AG04449 (cell line): ENCODE measurements around the gene MAP1B.
A peak's percentile ranks its signal among the peaks of the same experiment; 100 is the strongest.

Experiments used
- CTCF ChIA-PET: fragments of 350-600 bp; formaldehyde crosslinking; extraction: SDS; loops from one replicate; lab custom pipeline; 2021; ENCODE audit warnings: antibody characterized with exemption; lab: Yijun Ruan, JAX
- POLR2A ChIA-PET: fragments of 400-600, 350-600 bp; formaldehyde crosslinking; extraction: SDS; loops from one replicate; lab custom pipeline; 2020; ENCODE audit warnings: antibody characterized with exemption, inconsistent platforms; lab: Yijun Ruan, JAX
- DNase-seq: peaks from one replicate; pipeline ENCODE4 v3.0.0-alpha.2; 2010; ENCODE audit warnings: low read depth, low spot score
- H3K4me3 ChIP-seq: 2 replicates; pipeline ENCODE4 v1.5.1; 2011; ENCODE audit warnings: low read depth, mild to moderate bottlenecking, control low read depth, low read length
- CTCF ChIP-seq: IDR thresholded peaks from one replicate; pipeline ENCODE4 v1.5.1; 2011; ENCODE audit warnings: mild to moderate bottlenecking, moderate library complexity, low read length, control low read depth, inconsistent platforms; ENCODE audit not compliant: insufficient read depth; ENCODE audit errors: missing control alignments

The MAP1B gene

GRCh38 chr5:72204946-72205345 lies 97.7 kb downstream of the MAP1B start:
- CTCF ChIA-PET, result interaction anchor here (1.1 to 1.6 kb wide), 3 partner anchors 11 to 49 kb away, joined by 3 read pairs; no protein-coding TSS in a partner anchor
- H3K4me3 ChIP-seq, result no peak overlapping the region
- TF ChIP-seq CTCF, result no peak
- POLR2A ChIA-PET, result no interaction called here
- no peak for DNase-seq

GRCh38 chr5:72205431-72206009 lies 98.2 kb downstream of the MAP1B start:
- TF ChIP-seq CTCF, result no peak
- ChIA-PET POLR2A (no interaction called here), CTCF (interaction anchor here (1.1 to 1.6 kb wide), 3 partner anchors 12 to 49 kb away, joined by 3 read pairs; no protein-coding TSS in a partner anchor)
- peak; percentile 51 for DNase-seq
- no peak overlapping the region for H3K4me3 ChIP-seq

- DNase-seq, result no peak
- H3K4me3 ChIP-seq, result no peak overlapping the region
- POLR2A ChIA-PET, result no interaction called here
- CTCF ChIA-PET, result no interaction called here
- TF ChIP-seq CTCF, result no peak
These were observed 98.9 kb downstream of the MAP1B start for GRCh38 chr5:72206160-72206559.

GRCh38 chr5:72206994-72207393 lies 99.7 kb downstream of the MAP1B start:
- no peak for TF ChIP-seq CTCF
- POLR2A ChIA-PET, result no interaction called here
- H3K4me3 ChIP-seq, result no peak overlapping the region
- CTCF ChIA-PET, result interaction anchor here (2.6 kb wide), 1 partner anchor 102 kb away, joined by 7 read pairs; no protein-coding TSS in a partner anchor
- no peak for DNase-seq

- TF ChIP-seq CTCF, result no peak
- CTCF ChIA-PET, result interaction anchor here (0.7 to 2.6 kb wide), 5 partner anchors 8 to 418 kb away, joined by 3 to 7 read pairs (median 4); no protein-coding TSS in a partner anchor
- H3K4me3 ChIP-seq, result no peak overlapping the region
- POLR2A ChIA-PET, result no interaction called here
- DNase-seq, result no peak
These were observed 101.2 kb downstream of the MAP1B start for GRCh38 chr5:72208324-72208926.
